ENCODE results near the gene CDIP1.
A peak's percentile ranks its signal among the peaks of the same experiment; 100 is the strongest.

CDIP1 gene

DNA sequence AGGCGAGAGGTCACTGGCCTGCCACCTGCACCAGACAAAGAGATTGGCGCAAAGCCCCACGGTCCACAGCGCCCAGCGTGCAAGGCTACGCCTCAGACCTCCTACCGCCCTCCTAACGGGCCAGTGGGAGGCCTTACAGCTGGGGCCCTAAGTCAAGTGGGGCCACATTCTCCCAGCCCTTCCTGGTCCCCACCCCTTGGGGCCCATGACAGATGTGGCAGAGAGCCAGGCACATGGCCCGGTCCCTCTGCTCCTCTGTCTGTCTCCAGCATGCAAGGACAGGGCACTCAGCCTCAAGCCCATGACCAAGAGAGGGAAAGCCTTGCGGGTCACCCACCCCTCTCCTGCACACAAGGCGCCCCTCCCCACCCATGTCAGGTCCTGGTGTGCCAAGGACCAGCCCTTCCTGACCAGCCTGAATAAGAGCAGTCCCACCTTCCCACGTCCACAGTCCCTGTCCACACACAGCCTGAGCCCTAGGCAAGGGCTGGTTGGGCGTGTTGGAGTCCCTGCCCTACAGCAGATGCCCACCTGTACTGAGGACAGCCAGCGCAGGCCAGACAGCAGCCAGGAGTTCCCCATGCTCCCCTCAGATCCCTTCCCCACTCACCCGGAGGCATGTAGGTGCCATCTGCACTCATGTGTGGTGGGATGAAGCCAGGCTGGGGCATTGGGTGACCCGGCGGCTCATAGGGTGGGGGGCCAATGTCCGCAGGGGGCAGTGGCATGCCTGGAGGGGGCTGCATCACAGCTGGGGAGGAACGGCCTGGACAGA is 25.3 kb downstream of the CDIP1 start:
- no peak; the same call in 1 of the 2 replicates for TF ChIP-seq POLR2AphosphoS5 (IDR thresholded peaks at IDR 0.05; ENCODE audit: low read depth)
- TF ChIP-seq, protein P1, sequence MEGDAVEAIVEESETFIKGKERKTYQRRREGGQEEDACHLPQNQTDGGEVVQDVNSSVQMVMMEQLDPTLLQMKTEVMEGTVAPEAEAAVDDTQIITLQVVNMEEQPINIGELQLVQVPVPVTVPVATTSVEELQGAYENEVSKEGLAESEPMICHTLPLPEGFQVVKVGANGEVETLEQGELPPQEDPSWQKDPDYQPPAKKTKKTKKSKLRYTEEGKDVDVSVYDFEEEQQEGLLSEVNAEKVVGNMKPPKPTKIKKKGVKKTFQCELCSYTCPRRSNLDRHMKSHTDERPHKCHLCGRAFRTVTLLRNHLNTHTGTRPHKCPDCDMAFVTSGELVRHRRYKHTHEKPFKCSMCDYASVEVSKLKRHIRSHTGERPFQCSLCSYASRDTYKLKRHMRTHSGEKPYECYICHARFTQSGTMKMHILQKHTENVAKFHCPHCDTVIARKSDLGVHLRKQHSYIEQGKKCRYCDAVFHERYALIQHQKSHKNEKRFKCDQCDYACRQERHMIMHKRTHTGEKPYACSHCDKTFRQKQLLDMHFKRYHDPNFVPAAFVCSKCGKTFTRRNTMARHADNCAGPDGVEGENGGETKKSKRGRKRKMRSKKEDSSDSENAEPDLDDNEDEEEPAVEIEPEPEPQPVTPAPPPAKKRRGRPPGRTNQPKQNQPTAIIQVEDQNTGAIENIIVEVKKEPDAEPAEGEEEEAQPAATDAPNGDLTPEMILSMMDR (IDR thresholded peaks at IDR 0.05; ENCODE audit: insufficient read depth, low read length) = no peak
- no peak for TF ChIP-seq SPI1 (IDR thresholded peaks at IDR 0.05; ENCODE audit: borderline replicate concordance, low read depth)
- TF ChIP-seq, protein P2, sequence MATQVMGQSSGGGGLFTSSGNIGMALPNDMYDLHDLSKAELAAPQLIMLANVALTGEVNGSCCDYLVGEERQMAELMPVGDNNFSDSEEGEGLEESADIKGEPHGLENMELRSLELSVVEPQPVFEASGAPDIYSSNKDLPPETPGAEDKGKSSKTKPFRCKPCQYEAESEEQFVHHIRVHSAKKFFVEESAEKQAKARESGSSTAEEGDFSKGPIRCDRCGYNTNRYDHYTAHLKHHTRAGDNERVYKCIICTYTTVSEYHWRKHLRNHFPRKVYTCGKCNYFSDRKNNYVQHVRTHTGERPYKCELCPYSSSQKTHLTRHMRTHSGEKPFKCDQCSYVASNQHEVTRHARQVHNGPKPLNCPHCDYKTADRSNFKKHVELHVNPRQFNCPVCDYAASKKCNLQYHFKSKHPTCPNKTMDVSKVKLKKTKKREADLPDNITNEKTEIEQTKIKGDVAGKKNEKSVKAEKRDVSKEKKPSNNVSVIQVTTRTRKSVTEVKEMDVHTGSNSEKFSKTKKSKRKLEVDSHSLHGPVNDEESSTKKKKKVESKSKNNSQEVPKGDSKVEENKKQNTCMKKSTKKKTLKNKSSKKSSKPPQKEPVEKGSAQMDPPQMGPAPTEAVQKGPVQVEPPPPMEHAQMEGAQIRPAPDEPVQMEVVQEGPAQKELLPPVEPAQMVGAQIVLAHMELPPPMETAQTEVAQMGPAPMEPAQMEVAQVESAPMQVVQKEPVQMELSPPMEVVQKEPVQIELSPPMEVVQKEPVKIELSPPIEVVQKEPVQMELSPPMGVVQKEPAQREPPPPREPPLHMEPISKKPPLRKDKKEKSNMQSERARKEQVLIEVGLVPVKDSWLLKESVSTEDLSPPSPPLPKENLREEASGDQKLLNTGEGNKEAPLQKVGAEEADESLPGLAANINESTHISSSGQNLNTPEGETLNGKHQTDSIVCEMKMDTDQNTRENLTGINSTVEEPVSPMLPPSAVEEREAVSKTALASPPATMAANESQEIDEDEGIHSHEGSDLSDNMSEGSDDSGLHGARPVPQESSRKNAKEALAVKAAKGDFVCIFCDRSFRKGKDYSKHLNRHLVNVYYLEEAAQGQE (IDR thresholded peaks at IDR 0.05; ENCODE audit: insufficient replicate concordance, low read depth) = no peak
- no peak for TF ChIP-seq GABPA (IDR thresholded peaks at IDR 0.05; ENCODE audit: low read depth)
- no peak for DNase-seq (ENCODE audit: low read depth in 1 of 2, low spot score in 1 of 2)
- Histone ChIP-seq H3K27me3 (ENCODE audit: insufficient read depth, poor library complexity, severe bottlenecking) (no peaks in the 10 kb centered on the region), H3K27ac (replicated peaks) (peak overlapping the region; percentile 68), H3K4me3 (replicated peaks; ENCODE audit: insufficient read depth, low read length) (no peak overlapping the region)

DNA sequence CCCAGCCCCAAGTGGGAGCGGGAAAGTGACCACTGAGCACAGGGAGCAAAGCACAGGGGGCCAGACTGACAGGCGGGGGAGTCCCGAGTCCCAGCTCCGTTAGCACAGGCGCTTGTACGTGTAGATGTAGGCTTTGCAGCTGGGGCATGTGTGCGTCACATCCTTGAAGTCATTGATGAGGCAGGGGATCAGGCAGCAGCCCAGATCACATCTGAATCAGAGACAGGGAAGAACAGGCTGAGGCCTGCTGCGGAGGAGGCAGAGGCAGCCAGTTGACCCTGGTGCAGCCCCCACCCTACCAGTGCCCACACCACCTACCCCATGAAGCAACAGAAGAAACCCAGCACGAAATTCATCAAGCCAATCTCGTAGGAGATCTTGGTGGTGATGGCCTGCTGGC is 26.1 kb downstream of the CDIP1 start:
- no peak for TF ChIP-seq GABPA (IDR thresholded peaks at IDR 0.05; ENCODE audit: low read depth)
- H3K4me3 ChIP-seq (replicated peaks; ENCODE audit: insufficient read depth, low read length) = no peak overlapping the region
- peak overlapping the region; percentile 51; the same call in 1 of the 2 replicates for H3K27ac ChIP-seq (replicated peaks)
- DNase-seq (ENCODE audit: low read depth in 1 of 2, low spot score in 1 of 2) = no peak
- no peaks in the 10 kb centered on the region for H3K27me3 ChIP-seq (ENCODE audit: insufficient read depth, poor library complexity, severe bottlenecking)

DNA sequence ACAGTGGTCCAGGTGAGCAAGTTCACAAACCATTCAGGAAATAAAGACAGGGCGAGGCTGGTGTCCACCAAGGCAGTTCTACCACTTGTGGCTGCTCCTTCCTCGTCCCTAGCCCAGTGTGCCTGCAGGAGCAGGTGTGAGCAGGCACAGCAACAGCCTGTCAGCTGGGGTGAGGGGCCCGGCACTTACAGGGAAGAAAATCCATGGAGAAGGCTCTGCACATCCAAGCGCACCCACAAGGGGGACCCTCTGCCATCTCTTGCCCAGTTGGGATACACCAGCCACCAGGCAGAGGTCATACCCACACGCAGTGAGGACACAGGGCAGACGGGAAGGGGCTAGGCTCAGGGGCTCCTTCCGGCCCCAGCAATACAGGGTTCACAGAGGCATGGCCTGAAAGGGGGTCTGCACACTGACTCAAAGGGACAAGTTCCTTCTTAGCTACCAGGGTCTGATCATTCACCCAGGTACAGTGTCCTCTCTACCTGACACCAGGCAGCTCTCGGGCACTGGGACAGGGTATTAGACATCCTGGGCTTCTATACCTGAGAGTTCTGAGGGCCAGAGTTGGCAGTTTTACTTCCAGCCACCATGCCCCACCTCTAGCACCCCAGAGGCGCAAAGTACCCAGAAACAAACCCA is 27.0 kb downstream of the CDIP1 start:
- Histone ChIP-seq H3K27ac (replicated peaks) (peak overlapping the region; percentile 51), H3K27me3 (ENCODE audit: insufficient read depth, poor library complexity, severe bottlenecking) (no peaks in the 10 kb centered on the region), H3K4me3 (replicated peaks; ENCODE audit: insufficient read depth, low read length) (no peak overlapping the region)
- TF ChIP-seq, protein P1 (IDR thresholded peaks at IDR 0.05; ENCODE audit: insufficient read depth, low read length) = peak; percentile 32
- TF ChIP-seq GABPA (IDR thresholded peaks at IDR 0.05; ENCODE audit: low read depth) (no peak), POLR2AphosphoS5 (IDR thresholded peaks at IDR 0.05; ENCODE audit: low read depth) (no peak), SPI1 (IDR thresholded peaks at IDR 0.05; ENCODE audit: borderline replicate concordance, low read depth) (no peak)
- TF ChIP-seq, protein P2 (IDR thresholded peaks at IDR 0.05; ENCODE audit: insufficient replicate concordance, low read depth) = no peak
- peak; percentile 41 to 65 for DNase-seq (ENCODE audit: low read depth in 1 of 2, low spot score in 1 of 2)

DNA sequence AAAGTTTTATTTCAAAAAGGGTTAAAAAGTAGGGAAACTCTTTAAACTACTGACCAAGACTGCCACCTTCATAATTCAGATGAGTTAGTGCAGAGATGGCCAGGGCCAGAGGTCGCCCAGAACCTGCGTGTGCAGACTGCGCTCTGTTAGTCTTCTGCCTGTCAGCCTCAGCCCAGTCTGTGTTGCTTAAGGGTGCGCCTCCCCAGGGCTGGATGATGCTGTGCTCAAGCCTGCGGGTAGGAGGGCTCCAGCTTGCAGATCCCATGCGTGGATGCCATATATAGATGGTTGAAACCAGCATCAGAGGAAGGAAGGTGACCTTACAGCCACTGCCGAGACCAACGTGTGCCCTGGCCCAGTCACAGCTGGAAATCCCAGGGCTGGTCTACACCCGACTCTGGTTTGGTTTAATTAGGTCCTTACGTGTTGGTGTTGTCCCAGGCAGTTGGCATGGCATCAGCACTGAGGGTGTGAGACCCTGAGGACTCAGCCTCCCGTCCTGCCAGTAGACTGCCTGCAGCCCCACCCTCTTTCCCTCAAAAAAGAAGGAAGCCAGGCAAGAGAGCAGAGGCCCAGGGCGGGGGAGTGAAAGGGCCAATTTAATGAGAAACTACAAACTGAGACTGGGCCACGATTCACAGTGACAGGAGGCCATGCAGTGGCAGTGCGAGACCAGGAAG is 27.7 kb downstream of the CDIP1 start:
- Histone ChIP-seq H3K27me3 (ENCODE audit: insufficient read depth, poor library complexity, severe bottlenecking) (no peaks in the 10 kb centered on the region), H3K4me3 (replicated peaks; ENCODE audit: insufficient read depth, low read length) (no peak overlapping the region), H3K27ac (replicated peaks) (peak overlapping the region; percentile 51)
- no peak for TF ChIP-seq GABPA (IDR thresholded peaks at IDR 0.05; ENCODE audit: low read depth)
- peak; percentile 53 for TF ChIP-seq POLR2AphosphoS5 (IDR thresholded peaks at IDR 0.05; ENCODE audit: low read depth)
- TF ChIP-seq SPI1 (IDR thresholded peaks at IDR 0.05; ENCODE audit: borderline replicate concordance, low read depth) = peak; percentile 64; the same call in 1 of the 2 replicates
- peak in 1 of 2 experiments; percentile 68 for DNase-seq (ENCODE audit: low read depth in 1 of 2, low spot score in 1 of 2)

All from HL-60 (cell line).